HepG2 (cell line): ENCODE measurements around the gene FAM131A. TPM values are rescaled to one million over a fixed set of nuclear protein-coding genes. Genes with fewer than 3 reads are reported as not detected.

Experiments
- AFF4 ChIP-seq: sonication (generic); formaldehyde crosslinking; IDR thresholded peaks from 2 replicates; pipeline ENCODE4 v1.4.0; 2020; ENCODE audit warnings: missing genetic modification reagents
- CCDC6 ChIP-seq: sonication (generic); formaldehyde crosslinking; IDR thresholded peaks from 2 replicates; pipeline ENCODE4 v1.8.1; 2022; ENCODE audit warnings: mild to moderate bottlenecking, missing genetic modification reagents, moderate library complexity
- GPBP1L1 ChIP-seq: sonication (generic); formaldehyde crosslinking; IDR thresholded peaks from 2 replicates; pipeline ENCODE4 v1.5.0; 2020; ENCODE audit warnings: mild to moderate bottlenecking, missing genetic modification reagents
- HNRNPLL ChIP-seq: fragments of 200-400 bp; formaldehyde crosslinking; IDR thresholded peaks from 2 replicates; pipeline ENCODE4 v1.6.1; 2017; ENCODE audit warnings: mild to moderate bottlenecking, low read depth, low read length; ENCODE audit not compliant: poor library complexity, severe bottlenecking
- MEIS2 ChIP-seq: sonication (generic); formaldehyde crosslinking; IDR thresholded peaks from 2 replicates; pipeline ENCODE4 v1.9.0; 2021; ENCODE audit warnings: mild to moderate bottlenecking, missing genetic modification reagents
- MXI1 ChIP-seq: IDR thresholded peaks from 3 replicates; pipeline ENCODE4 v1.6.1; 2012; ENCODE audit warnings: low read depth, low read length, inconsistent platforms, borderline replicate concordance
- NFE2L1 ChIP-seq: sonication (generic); formaldehyde crosslinking; IDR thresholded peaks from 2 replicates; pipeline ENCODE4 v1.4.0; 2020; ENCODE audit warnings: missing genetic modification reagents, mild to moderate bottlenecking, borderline replicate concordance
- RCOR2 ChIP-seq: IDR thresholded peaks from 2 replicates; pipeline ENCODE4 v1.6.1; 2016; ENCODE audit warnings: missing biosample characterization, missing genetic modification reagents
- SUZ12 ChIP-seq: fragments of 150-350 bp; IDR thresholded peaks from 2 replicates; pipeline ENCODE4 v1.6.1; 2014; ENCODE audit warnings: low read depth, low read length
- TFAP4 ChIP-seq: sonication (generic); IDR thresholded peaks from 2 replicates; pipeline ENCODE4 v1.6.1; 2016; ENCODE audit warnings: low read depth, borderline replicate concordance
- ZC3H13 ChIP-seq: sonication (generic); formaldehyde crosslinking; IDR thresholded peaks from 2 replicates; pipeline ENCODE4 v1.8.1; 2023; ENCODE audit warnings: mild to moderate bottlenecking, missing genetic modification reagents, moderate library complexity
- ZC3H4 ChIP-seq: sonication (generic); formaldehyde crosslinking; IDR thresholded peaks from 2 replicates; pipeline ENCODE4 v1.4.0; 2020; ENCODE audit warnings: missing genetic modification reagents, borderline replicate concordance
- ZKSCAN8 ChIP-seq: IDR thresholded peaks from 2 replicates; pipeline ENCODE4 v1.6.1; 2016; ENCODE audit warnings: borderline replicate concordance, missing genetic modification reagents, missing compliant biosample characterization
- ZNF296 ChIP-seq: sonication (generic); formaldehyde crosslinking; conservative IDR thresholded peaks from 2 replicates; pipeline ENCODE4 v1.5.0; 2020; ENCODE audit warnings: mild to moderate bottlenecking, missing genetic modification reagents
- ZNF30 ChIP-seq: sonication (generic); formaldehyde crosslinking; IDR thresholded peaks from 2 replicates; pipeline ENCODE4 v1.5.0; 2020; ENCODE audit warnings: mild to moderate bottlenecking, missing genetic modification reagents
- ZNF558 ChIP-seq: sonication (generic); formaldehyde crosslinking; IDR thresholded peaks from 2 replicates; pipeline ENCODE4 v1.9.0; 2022; ENCODE audit warnings: mild to moderate bottlenecking, missing genetic modification reagents, borderline replicate concordance
- ZNF616 ChIP-seq: sonication (generic); formaldehyde crosslinking; IDR thresholded peaks from 2 replicates; pipeline ENCODE4 v1.5.0; 2020; ENCODE audit warnings: low read depth, mild to moderate bottlenecking, missing genetic modification reagents
- ZNF619 ChIP-seq: sonication (generic); formaldehyde crosslinking; IDR thresholded peaks from 2 replicates; pipeline ENCODE4 v1.4.0; 2020; ENCODE audit warnings: mild to moderate bottlenecking, missing genetic modification reagents
- polyA plus RNA-seq, 8 experiments: library from polyadenylated mRNA; depleted of rRNA in 3 of 8; stranded (reverse) in 7 of 8; unstranded in 1 of 8; fragments of >200 nt; fragmentation: Illumina TruSeq in 4 of 8; extraction: Trizol in 4 of 8; gene quantifications; 2 replicates each; pipeline versions ENCODE4 v1.2.1 to v1.2.3, GENCODE V29; 2011 to 2016; ENCODE audit warnings: low read depth in 4 of 8, missing spikeins in 1 of 8, mixed read lengths in 1 of 8; ENCODE audit not compliant: insufficient read depth in 1 of 8
- total RNA-seq, 5 experiments: library from RNA; depleted of rRNA; stranded (reverse); fragments of >200 nt; fragmentation: Illumina TruSeq; extraction: Trizol; gene quantifications; 2 replicates each; pipeline ENCODE4 v1.2.3, GENCODE V29; 2016; ENCODE audit warnings: low read depth in 1 of 5
- TF ChIP-seq, protein P1 (sequence below): sonication (generic); formaldehyde crosslinking; IDR thresholded peaks from 2 replicates; pipeline ENCODE4 v1.8.0; 2022; ENCODE audit warnings: low read depth, missing genetic modification reagents
- TF ChIP-seq, protein P2 (sequence below): sonication (generic); formaldehyde crosslinking; IDR thresholded peaks from 2 replicates; pipeline ENCODE4 v1.4.0; 2020; ENCODE audit warnings: missing genetic modification reagents

Gene FAM131A
- total and polyA plus RNA-seq, 2 of the 13 experiments (the other 11 are each of a cell fraction or from before 2014, with no cell fraction given) = 9.2 to 9.3 TPM

DNA sequence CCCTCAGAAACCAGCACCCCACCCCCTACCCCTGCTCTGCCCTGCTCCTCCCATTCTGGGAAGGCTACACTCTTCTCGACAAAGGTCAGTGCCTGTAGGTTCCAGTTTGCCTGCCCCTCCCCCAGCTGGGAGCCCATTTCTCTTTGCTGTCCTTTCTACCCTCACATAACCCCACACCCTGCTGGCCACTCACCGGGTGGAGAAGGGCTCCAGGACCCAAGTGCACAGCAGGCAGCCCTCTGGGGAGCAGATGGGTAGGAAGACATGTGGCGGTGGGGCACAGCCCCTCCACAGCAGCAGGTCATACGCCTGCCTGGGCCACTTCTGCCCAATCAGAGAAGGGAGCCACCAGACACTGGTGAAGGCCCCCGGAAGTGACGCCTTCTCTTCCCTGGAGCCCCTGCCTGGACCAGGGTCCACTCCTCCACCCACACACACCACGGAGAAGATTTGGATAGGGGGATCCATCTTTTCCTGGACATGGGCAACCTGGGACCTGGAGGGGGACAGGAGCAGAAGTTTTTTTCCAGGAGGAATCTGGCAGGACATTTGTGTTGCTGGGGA is 40.6 kb downstream of the FAM131A start, which contains the start of gene THPO (continued):
- TF ChIP-seq ZC3H13 (0 out of 2 replicates have a peak, but pooled peaks have one; percentile 49), TFAP4 (peak; percentile 76; the same call in 1 of the 2 replicates), ZNF558 (CRISPR knock-in tag) (peak; percentile 18; the same call in 1 of the 2 replicates), ZNF619 (CRISPR knock-in tag) (peak; percentile 85), CCDC6 (CRISPR knock-in tag) (peak; percentile 20; the same call in 1 of the 2 replicates), ZNF296 (CRISPR knock-in tag) (no peak), GPBP1L1 (CRISPR knock-in tag) (no peak), MEIS2 (CRISPR knock-in tag) (0 out of 2 replicates have a peak, but pooled peaks have one; percentile 42), SUZ12 (no peak), MXI1 (peak; percentile 97; the same call in 2 of the 3 replicates), ZNF30 (CRISPR knock-in tag) (no peak), HNRNPLL (peak; percentile 28), ZNF616 (CRISPR knock-in tag) (no peak), RCOR2 (CRISPR knock-in tag) (no peak; the same call in 1 of the 2 replicates), ZKSCAN8 (CRISPR knock-in tag) (peak; percentile 61; the same call in 1 of the 2 replicates), AFF4 (no peak), ZC3H4 (CRISPR knock-in tag) (no peak), NFE2L1 (CRISPR knock-in tag) (no peak)
- TF ChIP-seq, protein P1, sequence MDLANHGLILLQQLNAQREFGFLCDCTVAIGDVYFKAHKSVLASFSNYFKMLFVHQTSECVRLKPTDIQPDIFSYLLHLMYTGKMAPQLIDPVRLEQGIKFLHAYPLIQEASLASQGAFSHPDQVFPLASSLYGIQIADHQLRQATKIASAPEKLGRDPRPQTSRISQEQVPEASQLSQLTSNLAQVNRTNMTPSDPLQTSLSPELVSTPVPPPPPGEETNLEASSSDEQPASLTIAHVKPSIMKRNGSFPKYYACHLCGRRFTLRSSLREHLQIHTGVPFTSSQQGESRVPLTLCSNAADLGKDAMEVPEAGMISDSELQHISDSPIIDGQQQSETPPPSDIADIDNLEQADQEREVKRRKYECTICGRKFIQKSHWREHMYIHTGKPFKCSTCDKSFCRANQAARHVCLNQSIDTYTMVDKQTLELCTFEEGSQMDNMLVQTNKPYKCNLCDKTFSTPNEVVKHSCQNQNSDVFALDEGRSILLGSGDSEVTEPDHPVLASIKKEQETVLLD = 0 out of 2 replicates have a peak, but pooled peaks have one; percentile 14
- TF ChIP-seq, protein P2, sequence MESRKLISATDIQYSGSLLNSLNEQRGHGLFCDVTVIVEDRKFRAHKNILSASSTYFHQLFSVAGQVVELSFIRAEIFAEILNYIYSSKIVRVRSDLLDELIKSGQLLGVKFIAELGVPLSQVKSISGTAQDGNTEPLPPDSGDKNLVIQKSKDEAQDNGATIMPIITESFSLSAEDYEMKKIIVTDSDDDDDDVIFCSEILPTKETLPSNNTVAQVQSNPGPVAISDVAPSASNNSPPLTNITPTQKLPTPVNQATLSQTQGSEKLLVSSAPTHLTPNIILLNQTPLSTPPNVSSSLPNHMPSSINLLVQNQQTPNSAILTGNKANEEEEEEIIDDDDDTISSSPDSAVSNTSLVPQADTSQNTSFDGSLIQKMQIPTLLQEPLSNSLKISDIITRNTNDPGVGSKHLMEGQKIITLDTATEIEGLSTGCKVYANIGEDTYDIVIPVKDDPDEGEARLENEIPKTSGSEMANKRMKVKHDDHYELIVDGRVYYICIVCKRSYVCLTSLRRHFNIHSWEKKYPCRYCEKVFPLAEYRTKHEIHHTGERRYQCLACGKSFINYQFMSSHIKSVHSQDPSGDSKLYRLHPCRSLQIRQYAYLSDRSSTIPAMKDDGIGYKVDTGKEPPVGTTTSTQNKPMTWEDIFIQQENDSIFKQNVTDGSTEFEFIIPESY (CRISPR knock-in tag) = no peak
